GM12801 (cell line): ENCODE data around the gene KCNS1.

Experiments
- CTCF ChIP-seq: IDR thresholded peaks from one replicate; pipeline ENCODE4 v1.5.1; 2011; ENCODE audit warnings: control low read depth; ENCODE audit not compliant: insufficient read length; ENCODE audit errors: extremely low read depth

KCNS1 gene

GRCh38 chr20:45094201-45094600 lies 6.7 kb downstream of the KCNS1 start:
- no peak for TF ChIP-seq CTCF

DNA sequence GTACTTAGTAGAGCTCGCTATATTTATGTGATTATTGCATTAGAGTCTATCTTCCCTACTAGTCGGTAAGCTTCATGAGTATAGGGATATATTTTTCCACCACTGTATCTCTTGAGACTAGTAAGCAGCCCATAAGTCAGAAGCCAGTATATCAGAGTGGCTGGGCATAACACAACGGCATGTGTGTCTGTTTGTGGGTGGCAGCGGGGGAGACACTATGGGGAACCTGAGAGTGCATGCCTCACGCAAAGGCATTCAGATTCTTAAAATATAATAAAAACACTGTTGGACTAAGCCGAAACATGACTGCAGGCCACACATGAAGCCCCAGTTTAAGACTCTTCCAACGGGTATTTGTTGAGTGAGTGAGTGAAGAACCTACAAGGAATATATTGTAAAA lies 8.0 kb downstream of the KCNS1 start:
- TF ChIP-seq CTCF = no peak

DNA sequence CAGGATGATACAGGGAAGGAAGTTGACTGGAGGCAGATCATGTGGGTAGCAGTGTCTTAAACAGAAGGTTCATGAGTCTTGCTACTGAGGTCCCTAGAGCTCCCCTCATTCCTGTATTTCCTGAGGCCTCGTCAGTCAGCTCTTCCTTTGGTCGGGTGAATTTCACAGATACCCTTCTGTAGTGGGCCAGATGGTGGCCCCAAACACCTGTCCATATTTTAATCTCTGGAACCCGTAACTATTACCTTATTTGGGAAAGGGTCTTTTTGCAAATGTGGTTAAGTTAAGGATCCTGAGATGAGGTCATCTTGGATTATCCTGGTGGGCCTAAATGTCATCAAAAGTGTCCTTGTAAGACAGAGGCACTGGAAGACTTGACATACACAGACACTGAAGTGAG lies 9.6 kb downstream of the KCNS1 start:
- TF ChIP-seq CTCF = no peak

GRCh38 chr20:45090481-45090880 lies 10.4 kb downstream of the KCNS1 start:
- TF ChIP-seq CTCF = no peak

- no peak for TF ChIP-seq CTCF
These were observed 12.7 kb downstream of the KCNS1 start for GRCh38 chr20:45088247-45088646.

- TF ChIP-seq CTCF = no peak
These were observed 13.1 kb downstream of the KCNS1 start for GRCh38 chr20:45087814-45088213.

DNA sequence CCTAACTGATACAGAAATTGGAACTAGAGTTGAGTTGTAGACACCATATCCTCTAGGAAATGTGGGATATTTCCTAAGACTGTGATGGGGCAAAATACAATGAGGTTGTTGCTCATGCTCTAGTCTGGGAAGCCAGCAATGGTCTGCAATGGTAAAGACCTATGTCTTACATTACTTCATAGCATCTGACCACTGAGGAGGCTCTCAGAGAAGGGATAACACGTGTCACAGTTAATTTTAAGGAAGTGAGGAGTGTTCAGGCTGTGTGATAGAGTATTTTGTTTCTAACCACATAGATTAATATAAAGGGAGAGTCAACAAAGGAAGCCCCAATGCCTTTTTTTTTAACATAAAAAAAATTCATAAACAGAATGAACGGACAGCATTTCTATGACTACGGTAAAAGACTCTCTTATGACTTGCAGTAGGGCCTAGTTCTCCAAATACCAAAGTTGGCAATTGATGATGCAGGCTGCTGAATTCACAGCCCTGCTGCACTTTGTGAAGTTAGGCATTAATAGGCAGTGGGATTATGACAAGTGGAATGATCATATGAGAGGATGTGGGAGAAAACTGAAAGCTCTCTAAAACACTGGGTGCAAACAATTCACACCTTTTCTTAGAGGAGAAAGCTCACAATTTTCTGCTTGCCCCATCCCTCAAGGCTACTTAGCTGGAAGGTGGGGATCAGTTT lies 13.7 kb downstream of the KCNS1 start:
- no peak for TF ChIP-seq CTCF
